ENCODE results near the gene ERBB4. TPM values are rescaled to one million over a fixed set of nuclear protein-coding genes. Genes with fewer than 3 reads are reported as not detected.

ERBB4 gene
- total RNA-seq, 3 donors from 2014 or later: 1.6 to 53.1 (median 18.4) TPM

DNA sequence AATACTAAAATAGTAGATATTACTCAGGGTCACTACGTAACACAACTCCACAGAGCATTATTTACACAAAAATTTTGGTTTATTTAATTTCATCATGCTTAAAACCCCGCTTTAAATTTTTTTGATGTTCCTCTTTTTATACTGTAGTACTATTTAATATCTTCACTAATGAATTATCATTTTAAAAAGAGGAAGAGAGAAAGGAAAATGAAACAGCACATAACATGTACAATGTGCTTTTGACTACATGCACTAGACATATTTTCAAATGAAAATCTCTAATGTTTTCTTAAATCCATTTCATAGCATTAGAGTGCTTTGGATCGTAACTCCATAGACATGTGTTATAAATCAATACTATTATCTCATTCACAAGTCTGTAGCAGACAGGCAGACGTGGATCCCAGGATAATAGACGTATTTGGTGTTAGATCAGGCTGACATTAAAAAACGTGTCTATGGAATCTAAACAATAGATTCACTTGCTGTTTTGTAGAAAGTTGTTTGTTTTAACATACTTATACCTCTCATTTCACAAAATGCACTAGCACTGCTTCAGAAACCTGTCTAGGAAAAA, 1085.2 kb downstream of the ERBB4 start:
- H3K4me1 ChIP-seq: no peaks in the 10 kb centered on the region
- intact Hi-C loops (cut with DNase I; ENCODE audit: low total_unique reads): no loop called here
- H3K36me3 ChIP-seq: no peaks in the 10 kb centered on the region
- no peak overlapping the region for H3K4me3 ChIP-seq
- TF ChIP-seq POLR2A (IDR thresholded peaks at IDR 0.05) (no peak), POLR2AphosphoS5 (IDR thresholded peaks at IDR 0.05) (no peak)
- TF ChIP-seq, protein P1, sequence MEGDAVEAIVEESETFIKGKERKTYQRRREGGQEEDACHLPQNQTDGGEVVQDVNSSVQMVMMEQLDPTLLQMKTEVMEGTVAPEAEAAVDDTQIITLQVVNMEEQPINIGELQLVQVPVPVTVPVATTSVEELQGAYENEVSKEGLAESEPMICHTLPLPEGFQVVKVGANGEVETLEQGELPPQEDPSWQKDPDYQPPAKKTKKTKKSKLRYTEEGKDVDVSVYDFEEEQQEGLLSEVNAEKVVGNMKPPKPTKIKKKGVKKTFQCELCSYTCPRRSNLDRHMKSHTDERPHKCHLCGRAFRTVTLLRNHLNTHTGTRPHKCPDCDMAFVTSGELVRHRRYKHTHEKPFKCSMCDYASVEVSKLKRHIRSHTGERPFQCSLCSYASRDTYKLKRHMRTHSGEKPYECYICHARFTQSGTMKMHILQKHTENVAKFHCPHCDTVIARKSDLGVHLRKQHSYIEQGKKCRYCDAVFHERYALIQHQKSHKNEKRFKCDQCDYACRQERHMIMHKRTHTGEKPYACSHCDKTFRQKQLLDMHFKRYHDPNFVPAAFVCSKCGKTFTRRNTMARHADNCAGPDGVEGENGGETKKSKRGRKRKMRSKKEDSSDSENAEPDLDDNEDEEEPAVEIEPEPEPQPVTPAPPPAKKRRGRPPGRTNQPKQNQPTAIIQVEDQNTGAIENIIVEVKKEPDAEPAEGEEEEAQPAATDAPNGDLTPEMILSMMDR (IDR thresholded peaks at IDR 0.05): no peak
- no peaks in the 10 kb centered on the region for H3K9me3 ChIP-seq
- no peaks in the 10 kb centered on the region for H3K27me3 ChIP-seq
- H3K27ac ChIP-seq: no peak overlapping the region
- DNase-seq (ENCODE audit: low spot score in 2 of 2): no peak

DNA sequence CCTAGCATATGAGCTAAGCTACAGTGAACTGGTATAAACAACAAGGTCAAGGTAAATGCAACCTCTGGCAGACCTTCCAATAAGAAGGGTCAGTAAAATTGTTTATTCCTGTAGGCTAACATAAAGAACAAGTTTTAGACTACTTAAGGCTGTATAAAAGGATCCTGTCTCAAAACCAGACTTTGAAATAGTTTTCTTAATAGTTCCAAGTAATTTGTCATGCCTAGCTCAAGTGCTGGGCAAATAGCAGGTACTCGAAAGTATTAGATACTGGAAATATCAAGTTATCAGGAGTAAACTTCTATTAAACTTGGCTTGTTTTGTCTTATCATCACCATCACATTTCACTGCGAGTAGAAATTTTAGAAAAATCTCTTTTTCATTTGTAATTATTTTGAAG, 1087.0 kb downstream of the ERBB4 start:
- intact Hi-C loops (cut with DNase I; ENCODE audit: low total_unique reads): no loop called here
- no peaks in the 10 kb centered on the region for H3K27me3 ChIP-seq

DNA sequence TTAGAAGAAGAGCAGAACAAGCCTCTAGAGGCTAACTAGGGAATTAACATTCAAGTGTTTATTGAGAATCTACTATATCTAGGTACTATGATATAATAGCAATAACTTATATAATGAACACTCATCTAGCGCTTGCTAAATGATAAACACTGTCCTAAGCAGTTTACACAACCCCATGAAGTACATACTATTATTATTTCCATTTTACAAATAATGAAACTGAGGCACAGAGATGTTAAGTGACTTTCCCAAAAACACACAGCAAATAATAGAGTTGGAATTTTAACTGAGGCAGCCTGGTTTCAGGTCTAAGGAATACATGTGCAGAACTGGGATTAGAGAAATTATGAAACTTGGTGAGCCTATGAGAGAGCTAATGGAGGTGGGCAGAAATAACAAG, 1088.8 kb downstream of the ERBB4 start:
- no peaks in the 10 kb centered on the region for H3K9me3 ChIP-seq
- no peak overlapping the region for H3K27ac ChIP-seq
- no peaks in the 10 kb centered on the region for H3K27me3 ChIP-seq
- H3K36me3 ChIP-seq: no peaks in the 10 kb centered on the region
- no peaks in the 10 kb centered on the region for H3K4me1 ChIP-seq
- TF ChIP-seq POLR2A (IDR thresholded peaks at IDR 0.05) (no peak), POLR2AphosphoS5 (IDR thresholded peaks at IDR 0.05) (no peak)
- TF ChIP-seq, protein P1 (IDR thresholded peaks at IDR 0.05): no peak
- no peak overlapping the region for H3K4me3 ChIP-seq
- intact Hi-C loops (cut with DNase I; ENCODE audit: low total_unique reads): no loop called here
- DNase-seq (ENCODE audit: low spot score in 2 of 2): no peak

More for the DNA sequence above, 1087.0 kb downstream of the ERBB4 start:
- no peaks in the 10 kb centered on the region for H3K9me3 ChIP-seq
- DNase-seq (ENCODE audit: low spot score in 2 of 2): no peak
- H3K4me1 ChIP-seq: no peaks in the 10 kb centered on the region
- no peak overlapping the region for H3K4me3 ChIP-seq
- TF ChIP-seq POLR2AphosphoS5 (IDR thresholded peaks at IDR 0.05): no peak
- H3K36me3 ChIP-seq: no peaks in the 10 kb centered on the region
- H3K27ac ChIP-seq: no peak overlapping the region

DNA sequence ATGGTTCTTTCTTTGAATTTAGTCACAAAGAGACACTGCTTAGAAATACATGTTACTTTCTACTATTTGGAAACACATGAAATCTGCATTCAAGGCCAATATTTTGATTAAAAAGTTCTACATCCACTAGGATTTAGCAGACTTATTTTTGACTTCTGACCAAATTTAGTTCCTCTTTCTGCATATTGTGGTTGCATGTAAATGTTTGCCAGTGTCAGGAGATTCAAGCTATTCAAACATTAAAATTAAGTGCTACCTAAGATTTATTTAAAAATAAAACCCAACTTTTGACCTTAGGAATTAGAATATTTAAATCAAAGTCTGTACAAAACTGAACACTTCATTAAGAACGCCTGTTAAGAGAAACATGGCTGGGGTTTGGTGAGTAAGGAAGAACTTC, 1091.1 kb downstream of the ERBB4 start:
- no peaks in the 10 kb centered on the region for H3K4me1 ChIP-seq
- no peaks in the 10 kb centered on the region for H3K36me3 ChIP-seq
- DNase-seq (ENCODE audit: low spot score in 2 of 2): no peak
- no peaks in the 10 kb centered on the region for H3K9me3 ChIP-seq
- no peak overlapping the region for H3K4me3 ChIP-seq
- H3K27me3 ChIP-seq: no peaks in the 10 kb centered on the region
- H3K27ac ChIP-seq: no peak overlapping the region
- intact Hi-C loops (cut with DNase I; ENCODE audit: low total_unique reads): no loop called here
- TF ChIP-seq POLR2AphosphoS5 (IDR thresholded peaks at IDR 0.05): no peak
- TF ChIP-seq, protein P1 (IDR thresholded peaks at IDR 0.05): no peak
- no peak for TF ChIP-seq POLR2A (IDR thresholded peaks at IDR 0.05)

DNA sequence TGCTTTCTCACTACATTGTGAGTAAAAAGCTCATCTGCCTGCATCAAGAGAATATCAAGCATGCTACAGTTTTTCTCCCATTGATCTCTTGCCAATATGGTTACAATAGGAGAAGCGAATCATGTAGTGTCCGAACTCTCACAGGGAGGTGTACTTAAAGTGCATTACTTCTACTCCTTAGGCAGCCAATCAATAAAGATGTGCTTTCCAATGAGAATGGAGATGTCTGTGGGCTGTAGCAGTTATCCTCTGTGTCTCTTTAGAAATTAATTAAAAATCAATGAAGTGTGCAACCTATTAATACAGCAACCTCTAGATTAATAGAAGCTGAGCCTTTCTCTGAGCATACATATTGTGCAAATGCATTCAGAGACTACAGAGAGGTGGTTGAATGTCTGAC, 1098.5 kb downstream of the ERBB4 start:
- Histone ChIP-seq H3K4me1 (no peaks in the 10 kb centered on the region), H3K27me3 (no peaks in the 10 kb centered on the region), H3K36me3 (no peaks in the 10 kb centered on the region), H3K4me3 (no peak overlapping the region), H3K27ac (no peak overlapping the region), H3K9me3 (no peaks in the 10 kb centered on the region)
- intact Hi-C loops (cut with DNase I; ENCODE audit: low total_unique reads): no loop called here
- DNase-seq (ENCODE audit: low spot score in 2 of 2): no peak
- no peak for TF ChIP-seq POLR2AphosphoS5 (IDR thresholded peaks at IDR 0.05)
- no peak for TF ChIP-seq POLR2A (IDR thresholded peaks at IDR 0.05)
- TF ChIP-seq, protein P1 (IDR thresholded peaks at IDR 0.05): no peak

DNA sequence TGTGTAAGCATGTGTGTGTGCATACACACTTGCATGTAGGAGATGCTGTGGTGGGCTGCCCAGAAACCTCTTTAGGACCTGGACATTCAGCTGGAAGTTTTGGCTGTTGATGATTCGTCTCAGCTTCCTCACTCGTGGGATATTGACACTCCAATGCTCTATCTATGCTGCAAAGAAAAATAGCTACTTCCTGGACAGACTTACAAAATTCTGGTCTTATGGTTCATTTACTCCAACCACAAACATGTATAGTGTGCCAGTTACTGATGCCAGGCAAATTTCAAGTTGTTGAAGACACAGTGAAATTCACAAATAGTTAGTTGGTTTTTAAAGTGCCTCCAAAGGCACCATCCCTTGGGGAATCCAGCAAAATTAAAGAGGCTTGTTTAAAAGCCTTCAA, 1099.6 kb downstream of the ERBB4 start:
- no peak overlapping the region for H3K27ac ChIP-seq
- TF ChIP-seq POLR2AphosphoS5 (IDR thresholded peaks at IDR 0.05) (no peak), POLR2A (IDR thresholded peaks at IDR 0.05) (no peak)
- TF ChIP-seq, protein P1 (IDR thresholded peaks at IDR 0.05): no peak
- intact Hi-C loops (cut with DNase I; ENCODE audit: low total_unique reads): no loop called here
- H3K27me3 ChIP-seq: no peaks in the 10 kb centered on the region
- H3K9me3 ChIP-seq: no peaks in the 10 kb centered on the region
- DNase-seq (ENCODE audit: low spot score in 2 of 2): no peak
- H3K4me3 ChIP-seq: no peak overlapping the region
- H3K36me3 ChIP-seq: no peaks in the 10 kb centered on the region
- H3K4me1 ChIP-seq: no peaks in the 10 kb centered on the region

Data from breast epithelium (tissue), 4 donors.